ENCODE data around the gene SCGN.

Gene SCGN

GRCh38 chr6:25614052-25614451, 38.0 kb upstream of the SCGN start:
- no peak overlapping the region for H3K4me3 ChIP-seq (ENCODE audit: low read depth, low read length)
- TF ChIP-seq CTCF (IDR thresholded peaks at IDR 0.05; ENCODE audit: borderline replicate concordance, insufficient read depth, low read depth, low read length) = no peak

- TF ChIP-seq CTCF (IDR thresholded peaks at IDR 0.05; ENCODE audit: borderline replicate concordance, insufficient read depth, low read depth, low read length) = no peak
These were observed 36.5 kb upstream of the SCGN start for GRCh38 chr6:25615471-25615870.

GRCh38 chr6:25617997-25618396, 34.0 kb upstream of the SCGN start:
- no peak overlapping the region for H3K4me3 ChIP-seq (ENCODE audit: low read depth, low read length)
- TF ChIP-seq CTCF (IDR thresholded peaks at IDR 0.05; ENCODE audit: borderline replicate concordance, insufficient read depth, low read depth, low read length) = no peak

More at GRCh38 chr6:25615471-25615870, 36.5 kb upstream of the SCGN start:
- H3K4me3 ChIP-seq (ENCODE audit: low read depth, low read length) = no peak overlapping the region

- TF ChIP-seq CTCF (IDR thresholded peaks at IDR 0.05; ENCODE audit: borderline replicate concordance, insufficient read depth, low read depth, low read length) = no peak
- H3K4me3 ChIP-seq (ENCODE audit: low read depth, low read length) = no peak overlapping the region
These were observed 32.8 kb upstream of the SCGN start for GRCh38 chr6:25619217-25619616.

GRCh38 chr6:25620391-25620790, 31.6 kb upstream of the SCGN start:
- TF ChIP-seq CTCF (IDR thresholded peaks at IDR 0.05; ENCODE audit: borderline replicate concordance, insufficient read depth, low read depth, low read length) = no peak

GRCh38 chr6:25623065-25623464, 28.9 kb upstream of the SCGN start:
- no peak overlapping the region for H3K4me3 ChIP-seq (ENCODE audit: low read depth, low read length)
- TF ChIP-seq CTCF (IDR thresholded peaks at IDR 0.05; ENCODE audit: borderline replicate concordance, insufficient read depth, low read depth, low read length) = no peak

More at GRCh38 chr6:25620391-25620790, 31.6 kb upstream of the SCGN start:
- no peak overlapping the region for H3K4me3 ChIP-seq (ENCODE audit: low read depth, low read length)

GRCh38 chr6:25623879-25624278, 28.1 kb upstream of the SCGN start:
- TF ChIP-seq CTCF (IDR thresholded peaks at IDR 0.05; ENCODE audit: borderline replicate concordance, insufficient read depth, low read depth, low read length) = no peak
- H3K4me3 ChIP-seq (ENCODE audit: low read depth, low read length) = no peak overlapping the region
